GM12878 (cell line): ENCODE results near the gene PHPT1. TPM values are rescaled to one million over a fixed set of nuclear protein-coding genes. Genes with fewer than 3 reads are reported as not detected.

Experiments
- HDGF ChIP-seq: fragments of 450-650 bp; IDR thresholded peaks from 2 replicates; pipeline ENCODE4 v1.6.1; 2016; ENCODE audit warnings: antibody characterized with exemption
- MEF2B ChIP-seq: fragments of 450-650 bp; IDR thresholded peaks from 2 replicates; pipeline ENCODE4 v1.6.1; 2018; ENCODE audit warnings: mild to moderate bottlenecking, moderate library complexity; ENCODE audit not compliant: partially characterized antibody, poor library complexity, severe bottlenecking
- ZNF274 ChIP-seq: IDR thresholded peaks from one replicate; pipeline ENCODE4 v1.8.0; 2011; ENCODE audit not compliant: insufficient read length, insufficient read depth
- polyA plus RNA-seq, 11 experiments: library from polyadenylated mRNA; depleted of rRNA in 4 of 11; unstranded in 6 of 11; stranded (reverse) in 5 of 11; fragments of >200 nt; fragmentation: Nextera tagmentation in 4 of 11; fragmentation: Illumina TruSeq in 1 of 11; extraction: Ambion mirVana in 4 of 11; extraction: Trizol in 1 of 11; gene quantifications; 1 replicate in 1 of 11; 2 replicates in 10 of 11; pipeline versions ENCODE4 v1.2.1 to v1.2.3, GENCODE V29; 2011 to 2016; ENCODE audit warnings: inconsistent platforms in 2 of 11, missing spikeins in 2 of 11, low read depth in 1 of 11
- total RNA-seq, 4 experiments: library from RNA; depleted of rRNA in 3 of 4; stranded (reverse); fragments of >200 nt in 3 of 4; fragmentation: Illumina TruSeq in 1 of 4; extraction: Trizol in 1 of 4; gene quantifications; 2 replicates each; pipeline versions ENCODE4 v1.2.1 to v1.2.3, GENCODE V29; 2013 to 2021
- TF ChIP-seq, protein P1 (sequence below): fragments of 450-650 bp; IDR thresholded peaks from 2 replicates; pipeline ENCODE4 v1.6.1; 2016; ENCODE audit warnings: mild to moderate bottlenecking, moderate library complexity, borderline replicate concordance
- TF ChIP-seq, protein P2 (sequence below): fragments of 450-650 bp; IDR thresholded peaks from 2 replicates; pipeline ENCODE4 v1.6.1; 2017; ENCODE audit warnings: low read depth, mild to moderate bottlenecking, moderate library complexity
- TF ChIP-seq, protein P3 (sequence below): fragments of 150-350 bp; IDR thresholded peaks from 2 replicates; pipeline ENCODE4 v1.6.1; 2014; ENCODE audit warnings: mild to moderate bottlenecking, low read depth, low read length
- TF ChIP-seq, protein P4 (sequence below): fragments of 450-650 bp; conservative IDR thresholded peaks from 2 replicates; pipeline ENCODE4 v1.6.1; 2017; ENCODE audit warnings: mild to moderate bottlenecking, moderate library complexity

Gene PHPT1
- total and polyA plus RNA-seq, 10 of the 15 experiments (the other 5 are each of a cell fraction or from before 2014, with no cell fraction given): 56.2 to 323 (median 140) TPM

DNA sequence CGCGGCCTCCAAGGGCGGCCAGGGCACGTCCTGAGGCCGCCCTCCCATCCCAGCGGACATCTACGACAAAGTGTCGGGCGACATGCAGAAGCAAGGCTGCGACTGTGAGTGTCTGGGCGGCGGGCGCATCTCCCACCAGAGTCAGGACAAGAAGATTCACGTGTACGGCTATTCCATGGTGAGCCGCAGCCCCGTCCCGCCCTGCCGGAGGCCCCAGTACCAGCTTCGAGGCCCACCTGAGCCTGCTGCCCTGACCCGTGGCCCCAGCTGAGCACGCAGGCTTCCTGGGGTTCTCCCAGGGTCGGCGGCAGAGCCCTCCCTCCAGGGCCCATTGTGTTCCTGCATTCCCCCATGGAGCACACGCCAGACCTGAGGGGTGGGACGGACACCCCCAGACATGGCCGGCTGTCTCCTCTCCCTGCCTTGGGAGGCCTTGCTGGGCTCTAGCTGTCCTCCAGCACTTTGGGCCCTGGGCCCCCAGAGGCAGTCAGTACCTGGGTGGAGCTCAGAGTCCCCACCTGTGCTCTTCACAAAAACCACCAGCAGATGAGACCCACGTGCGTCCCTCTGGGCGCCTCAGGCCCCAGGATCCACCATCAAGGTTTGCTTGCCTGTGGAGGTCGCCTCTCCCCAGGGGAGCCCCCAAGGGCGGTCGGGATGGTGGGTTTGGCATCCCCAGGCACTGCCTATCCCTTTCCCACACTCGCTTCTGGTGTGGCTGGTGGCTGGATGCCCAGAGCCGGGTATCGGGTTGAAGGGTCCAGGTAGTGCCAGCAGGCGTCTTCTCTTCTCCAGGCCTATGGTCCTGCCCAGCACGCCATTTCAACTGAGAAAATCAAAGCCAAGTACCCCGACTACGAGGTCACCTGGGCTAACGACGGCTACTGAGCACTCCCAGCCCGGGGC, 1.0 kb downstream of the PHPT1 start (continued):
- TF ChIP-seq, protein P1, sequence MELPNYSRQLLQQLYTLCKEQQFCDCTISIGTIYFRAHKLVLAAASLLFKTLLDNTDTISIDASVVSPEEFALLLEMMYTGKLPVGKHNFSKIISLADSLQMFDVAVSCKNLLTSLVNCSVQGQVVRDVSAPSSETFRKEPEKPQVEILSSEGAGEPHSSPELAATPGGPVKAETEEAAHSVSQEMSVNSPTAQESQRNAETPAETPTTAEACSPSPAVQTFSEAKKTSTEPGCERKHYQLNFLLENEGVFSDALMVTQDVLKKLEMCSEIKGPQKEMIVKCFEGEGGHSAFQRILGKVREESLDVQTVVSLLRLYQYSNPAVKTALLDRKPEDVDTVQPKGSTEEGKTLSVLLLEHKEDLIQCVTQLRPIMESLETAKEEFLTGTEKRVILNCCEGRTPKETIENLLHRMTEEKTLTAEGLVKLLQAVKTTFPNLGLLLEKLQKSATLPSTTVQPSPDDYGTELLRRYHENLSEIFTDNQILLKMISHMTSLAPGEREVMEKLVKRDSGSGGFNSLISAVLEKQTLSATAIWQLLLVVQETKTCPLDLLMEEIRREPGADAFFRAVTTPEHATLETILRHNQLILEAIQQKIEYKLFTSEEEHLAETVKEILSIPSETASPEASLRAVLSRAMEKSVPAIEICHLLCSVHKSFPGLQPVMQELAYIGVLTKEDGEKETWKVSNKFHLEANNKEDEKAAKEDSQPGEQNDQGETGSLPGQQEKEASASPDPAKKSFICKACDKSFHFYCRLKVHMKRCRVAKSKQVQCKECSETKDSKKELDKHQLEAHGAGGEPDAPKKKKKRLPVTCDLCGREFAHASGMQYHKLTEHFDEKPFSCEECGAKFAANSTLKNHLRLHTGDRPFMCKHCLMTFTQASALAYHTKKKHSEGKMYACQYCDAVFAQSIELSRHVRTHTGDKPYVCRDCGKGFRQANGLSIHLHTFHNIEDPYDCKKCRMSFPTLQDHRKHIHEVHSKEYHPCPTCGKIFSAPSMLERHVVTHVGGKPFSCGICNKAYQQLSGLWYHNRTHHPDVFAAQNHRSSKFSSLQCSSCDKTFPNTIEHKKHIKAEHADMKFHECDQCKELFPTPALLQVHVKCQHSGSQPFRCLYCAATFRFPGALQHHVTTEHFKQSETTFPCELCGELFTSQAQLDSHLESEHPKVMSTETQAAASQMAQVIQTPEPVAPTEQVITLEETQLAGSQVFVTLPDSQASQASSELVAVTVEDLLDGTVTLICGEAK: no peak
- TF ChIP-seq, protein P2, sequence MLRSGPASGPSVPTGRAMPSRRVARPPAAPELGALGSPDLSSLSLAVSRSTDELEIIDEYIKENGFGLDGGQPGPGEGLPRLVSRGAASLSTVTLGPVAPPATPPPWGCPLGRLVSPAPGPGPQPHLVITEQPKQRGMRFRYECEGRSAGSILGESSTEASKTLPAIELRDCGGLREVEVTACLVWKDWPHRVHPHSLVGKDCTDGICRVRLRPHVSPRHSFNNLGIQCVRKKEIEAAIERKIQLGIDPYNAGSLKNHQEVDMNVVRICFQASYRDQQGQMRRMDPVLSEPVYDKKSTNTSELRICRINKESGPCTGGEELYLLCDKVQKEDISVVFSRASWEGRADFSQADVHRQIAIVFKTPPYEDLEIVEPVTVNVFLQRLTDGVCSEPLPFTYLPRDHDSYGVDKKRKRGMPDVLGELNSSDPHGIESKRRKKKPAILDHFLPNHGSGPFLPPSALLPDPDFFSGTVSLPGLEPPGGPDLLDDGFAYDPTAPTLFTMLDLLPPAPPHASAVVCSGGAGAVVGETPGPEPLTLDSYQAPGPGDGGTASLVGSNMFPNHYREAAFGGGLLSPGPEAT: no peak
- TF ChIP-seq ZNF274 (no peak), MEF2B (no peak), HDGF (0 out of 2 replicates have a peak, but pooled peaks have one; percentile 15)
- TF ChIP-seq, protein P3, sequence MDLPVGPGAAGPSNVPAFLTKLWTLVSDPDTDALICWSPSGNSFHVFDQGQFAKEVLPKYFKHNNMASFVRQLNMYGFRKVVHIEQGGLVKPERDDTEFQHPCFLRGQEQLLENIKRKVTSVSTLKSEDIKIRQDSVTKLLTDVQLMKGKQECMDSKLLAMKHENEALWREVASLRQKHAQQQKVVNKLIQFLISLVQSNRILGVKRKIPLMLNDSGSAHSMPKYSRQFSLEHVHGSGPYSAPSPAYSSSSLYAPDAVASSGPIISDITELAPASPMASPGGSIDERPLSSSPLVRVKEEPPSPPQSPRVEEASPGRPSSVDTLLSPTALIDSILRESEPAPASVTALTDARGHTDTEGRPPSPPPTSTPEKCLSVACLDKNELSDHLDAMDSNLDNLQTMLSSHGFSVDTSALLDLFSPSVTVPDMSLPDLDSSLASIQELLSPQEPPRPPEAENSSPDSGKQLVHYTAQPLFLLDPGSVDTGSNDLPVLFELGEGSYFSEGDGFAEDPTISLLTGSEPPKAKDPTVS: no peak
- TF ChIP-seq, protein P4, sequence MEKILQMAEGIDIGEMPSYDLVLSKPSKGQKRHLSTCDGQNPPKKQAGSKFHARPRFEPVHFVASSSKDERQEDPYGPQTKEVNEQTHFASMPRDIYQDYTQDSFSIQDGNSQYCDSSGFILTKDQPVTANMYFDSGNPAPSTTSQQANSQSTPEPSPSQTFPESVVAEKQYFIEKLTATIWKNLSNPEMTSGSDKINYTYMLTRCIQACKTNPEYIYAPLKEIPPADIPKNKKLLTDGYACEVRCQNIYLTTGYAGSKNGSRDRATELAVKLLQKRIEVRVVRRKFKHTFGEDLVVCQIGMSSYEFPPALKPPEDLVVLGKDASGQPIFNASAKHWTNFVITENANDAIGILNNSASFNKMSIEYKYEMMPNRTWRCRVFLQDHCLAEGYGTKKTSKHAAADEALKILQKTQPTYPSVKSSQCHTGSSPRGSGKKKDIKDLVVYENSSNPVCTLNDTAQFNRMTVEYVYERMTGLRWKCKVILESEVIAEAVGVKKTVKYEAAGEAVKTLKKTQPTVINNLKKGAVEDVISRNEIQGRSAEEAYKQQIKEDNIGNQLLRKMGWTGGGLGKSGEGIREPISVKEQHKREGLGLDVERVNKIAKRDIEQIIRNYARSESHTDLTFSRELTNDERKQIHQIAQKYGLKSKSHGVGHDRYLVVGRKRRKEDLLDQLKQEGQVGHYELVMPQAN: no peak
